Prostate gland (tissue), 2 donors: Measurements from ENCODE around the gene SLC44A5.

Experiments used
- POLR2A ChIP-seq: fragments of 450-650 bp; IDR thresholded peaks from one replicate; pipeline ENCODE4 v1.6.1; 2016; ENCODE audit warnings: antibody characterized with exemption, mild to moderate bottlenecking
- POLR2AphosphoS5 ChIP-seq: sonication (generic); formaldehyde crosslinking; IDR thresholded peaks from one replicate; pipeline ENCODE4 v1.6.1; 2017; ENCODE audit warnings: antibody characterized with exemption
- TF ChIP-seq, protein P1 (sequence below), 4 experiments: fragments of 200-600 bp in 2 of 4; fragments of 450-650 bp in 2 of 4; sonication (generic) in 2 of 4; IDR thresholded peaks; 1 replicate in 3 of 4; 2 replicates in 1 of 4; pipeline ENCODE4 v1.5.1; 2016 to 2019; ENCODE audit warnings: antibody characterized with exemption in 4 of 4, mild to moderate bottlenecking in 2 of 4, moderate library complexity in 2 of 4

DNA sequence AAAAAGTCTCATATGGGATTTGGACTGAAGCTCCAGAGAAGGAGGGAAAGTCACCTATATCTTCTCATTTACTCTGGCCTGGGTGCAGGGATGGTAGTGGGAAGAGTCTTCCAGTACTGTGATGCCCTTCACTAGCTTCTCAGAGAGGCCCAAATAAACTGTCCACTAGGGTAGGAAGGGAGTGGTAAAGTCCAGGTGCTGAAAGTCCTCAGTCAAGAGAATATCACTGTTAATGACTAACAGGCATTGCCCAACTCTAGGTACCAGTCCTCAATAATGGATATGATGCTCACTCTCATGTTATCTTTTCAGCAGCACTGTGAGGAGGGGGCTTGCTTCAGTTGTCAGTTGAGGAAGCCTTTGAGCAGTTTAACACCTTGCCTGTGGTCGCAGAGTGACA, 412.8 kb downstream of the SLC44A5 start:
- TF ChIP-seq POLR2AphosphoS5 = no peak
- TF ChIP-seq, protein P1, sequence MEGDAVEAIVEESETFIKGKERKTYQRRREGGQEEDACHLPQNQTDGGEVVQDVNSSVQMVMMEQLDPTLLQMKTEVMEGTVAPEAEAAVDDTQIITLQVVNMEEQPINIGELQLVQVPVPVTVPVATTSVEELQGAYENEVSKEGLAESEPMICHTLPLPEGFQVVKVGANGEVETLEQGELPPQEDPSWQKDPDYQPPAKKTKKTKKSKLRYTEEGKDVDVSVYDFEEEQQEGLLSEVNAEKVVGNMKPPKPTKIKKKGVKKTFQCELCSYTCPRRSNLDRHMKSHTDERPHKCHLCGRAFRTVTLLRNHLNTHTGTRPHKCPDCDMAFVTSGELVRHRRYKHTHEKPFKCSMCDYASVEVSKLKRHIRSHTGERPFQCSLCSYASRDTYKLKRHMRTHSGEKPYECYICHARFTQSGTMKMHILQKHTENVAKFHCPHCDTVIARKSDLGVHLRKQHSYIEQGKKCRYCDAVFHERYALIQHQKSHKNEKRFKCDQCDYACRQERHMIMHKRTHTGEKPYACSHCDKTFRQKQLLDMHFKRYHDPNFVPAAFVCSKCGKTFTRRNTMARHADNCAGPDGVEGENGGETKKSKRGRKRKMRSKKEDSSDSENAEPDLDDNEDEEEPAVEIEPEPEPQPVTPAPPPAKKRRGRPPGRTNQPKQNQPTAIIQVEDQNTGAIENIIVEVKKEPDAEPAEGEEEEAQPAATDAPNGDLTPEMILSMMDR (IDR thresholded peaks at IDR 0.05) = no peak
- no peak for TF ChIP-seq POLR2A
